ENCODE data around the gene ZFR2.
"Not testable (repeated sequence)": the region's sequence is repeated elsewhere in the genome, so short reads cannot be mapped to it uniquely, and the experiment has no call there.

ZFR2 gene

DNA sequence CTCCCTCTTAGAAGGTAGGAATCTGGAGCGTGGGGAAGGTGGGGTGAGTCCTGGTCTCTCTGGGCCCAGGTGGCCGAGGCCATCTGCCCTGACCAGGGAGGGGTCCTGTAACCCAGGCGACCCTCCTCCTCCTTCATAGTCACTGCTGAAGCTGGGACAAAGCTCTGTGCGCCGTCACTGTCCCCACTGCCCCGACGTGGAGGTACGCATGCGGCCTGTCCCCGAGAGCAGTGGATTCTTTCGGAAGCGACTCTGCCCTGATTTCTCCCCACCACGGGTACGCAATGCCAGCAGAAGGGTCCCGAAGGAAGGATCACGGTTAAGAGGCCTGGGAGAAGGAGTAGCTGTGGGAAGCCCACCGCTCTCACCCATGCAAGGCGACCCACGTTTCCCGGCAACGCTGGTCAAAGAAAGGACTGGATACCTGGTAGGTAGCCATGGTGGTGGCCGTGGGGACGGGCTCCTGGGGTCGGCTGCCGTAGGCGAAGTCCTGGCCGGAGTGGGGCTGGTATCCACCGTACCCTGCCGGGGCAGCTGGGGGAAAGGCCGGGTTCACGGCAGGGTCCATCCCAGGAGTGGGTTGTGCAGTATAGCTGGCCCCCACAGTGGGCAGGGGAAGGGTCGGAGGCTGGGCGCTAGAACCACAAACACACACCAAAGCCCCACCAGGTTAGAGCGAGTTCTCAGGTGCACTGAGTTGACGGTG, 34.3 kb downstream of the ZFR2 start:
- no peak for DNase-seq

DNA sequence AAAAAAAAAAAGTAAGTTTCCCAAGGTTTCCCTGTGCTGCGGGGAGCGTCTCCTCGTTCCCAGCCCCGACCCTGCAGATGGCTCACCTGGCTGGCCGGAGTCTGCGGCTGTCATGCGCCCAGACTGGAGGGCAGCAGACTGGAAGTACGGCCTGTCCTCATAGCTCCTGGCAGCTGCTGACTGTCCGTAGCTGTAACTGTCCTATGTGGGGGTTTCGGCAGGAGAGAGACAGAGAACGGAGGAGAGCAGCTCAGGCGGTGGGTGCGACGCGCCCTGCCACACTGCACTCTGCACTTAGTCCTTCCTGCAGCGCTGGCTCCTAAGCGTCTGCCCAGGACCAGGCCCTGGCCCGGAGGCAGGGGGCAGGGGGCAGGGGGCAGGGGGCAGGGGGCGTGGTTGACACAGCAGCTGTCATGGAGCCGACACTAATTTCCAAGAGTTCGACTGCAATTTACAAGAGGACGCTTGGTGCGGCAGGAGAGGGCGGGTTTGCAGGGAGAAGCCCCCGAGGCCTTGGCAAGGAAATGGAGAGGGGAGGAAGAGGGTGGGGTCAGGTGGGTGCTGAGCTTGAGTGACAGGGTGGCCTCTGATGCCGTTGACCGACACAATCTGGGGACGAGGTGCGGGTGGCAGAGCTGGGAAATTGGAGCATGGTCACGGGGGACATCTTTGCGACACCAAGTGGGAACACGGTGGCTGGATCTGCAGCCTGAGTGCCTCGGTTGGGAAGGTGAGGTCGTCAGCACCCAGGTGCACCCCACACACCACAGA, 35.1 kb downstream of the ZFR2 start:
- no peak for DNase-seq

DNA sequence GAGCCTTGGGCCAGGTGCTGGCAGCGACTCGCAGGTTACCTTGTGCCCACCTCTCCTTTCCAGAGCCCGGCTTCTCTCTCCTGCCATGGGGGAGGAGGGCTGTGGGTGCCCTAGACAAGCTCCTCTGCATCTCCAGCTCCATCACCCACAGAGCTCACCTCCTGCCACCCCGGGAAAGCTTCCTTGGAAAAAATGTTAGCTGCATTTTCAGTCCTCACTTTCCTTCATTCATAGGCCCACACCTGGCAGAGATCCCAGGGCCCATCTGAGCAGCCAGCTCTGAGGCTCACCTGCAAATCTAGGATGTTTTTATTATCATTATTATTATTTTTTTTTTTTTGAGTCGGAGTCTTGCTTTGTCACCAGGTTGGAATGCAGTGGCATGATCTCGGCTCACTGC, 36.8 kb downstream of the ZFR2 start:
- no peak for DNase-seq

DNA sequence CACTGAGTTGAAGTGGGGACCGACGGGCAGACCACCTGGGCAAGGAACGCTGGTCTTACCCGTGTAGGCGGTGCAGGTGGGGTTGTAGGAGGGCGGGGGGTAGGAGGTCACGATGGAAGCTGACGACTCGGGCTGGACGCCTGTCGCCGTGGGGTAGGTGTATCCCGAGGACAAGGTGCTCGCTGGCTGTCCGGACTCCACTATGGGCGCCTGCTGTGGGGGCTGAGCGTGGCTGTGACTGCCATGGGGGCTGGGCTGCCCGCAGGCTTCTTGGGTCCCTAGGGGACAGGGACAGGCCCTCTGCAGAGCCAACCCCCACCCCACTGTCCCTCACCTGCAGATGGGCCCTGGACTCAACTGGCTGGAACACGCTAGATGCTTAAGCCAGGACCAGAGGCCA, 37.2 kb downstream of the ZFR2 start:
- DNase-seq = no peak

DNA sequence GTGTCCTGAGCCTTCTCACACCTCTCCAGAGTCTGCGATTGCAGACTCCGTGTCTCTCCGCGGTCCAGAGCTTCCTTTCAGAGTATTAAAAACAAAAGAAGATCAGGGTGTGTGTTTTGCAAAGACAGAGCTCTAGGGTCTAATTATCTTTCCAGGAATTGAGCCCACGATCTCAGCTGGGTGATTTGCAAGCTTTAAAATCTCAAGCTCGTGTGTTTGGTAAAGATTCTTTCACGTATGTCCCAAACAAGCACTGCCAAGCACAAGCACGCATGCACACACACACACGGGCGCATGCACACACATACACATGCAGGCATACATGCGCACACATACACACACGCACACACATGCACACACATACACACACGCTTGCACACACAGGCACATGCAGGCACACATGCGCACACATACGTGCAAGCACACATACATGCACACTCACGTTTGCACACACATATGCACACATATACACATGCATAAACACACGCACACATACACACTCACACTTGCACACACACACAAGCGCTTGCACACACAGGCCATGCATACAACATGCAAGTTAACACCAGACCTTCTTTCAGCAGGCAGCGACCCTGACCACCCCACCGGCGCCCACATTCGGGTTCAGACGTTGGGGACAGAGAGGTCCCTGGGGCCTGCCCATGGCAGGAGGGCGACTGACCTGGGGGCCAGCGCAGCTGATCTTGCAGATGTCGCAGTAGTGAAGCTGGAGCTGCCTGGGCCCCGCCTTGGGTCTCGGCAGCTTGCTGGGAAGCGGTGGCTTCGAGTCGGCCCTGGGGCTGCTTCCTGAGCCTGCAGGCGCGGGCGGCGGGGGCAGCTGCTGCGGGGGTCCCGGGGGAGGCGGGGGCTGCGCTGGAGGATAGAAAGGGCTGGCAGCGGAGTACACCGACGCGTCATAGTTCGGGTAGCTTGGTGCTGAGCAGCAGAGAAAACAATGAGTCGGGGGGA, 37.9 kb downstream of the ZFR2 start:
- DNase-seq = no peak

GRCh38 chr19:3827306-3827705, 41.5 kb downstream of the ZFR2 start:
- DNase-seq = no peak

DNA sequence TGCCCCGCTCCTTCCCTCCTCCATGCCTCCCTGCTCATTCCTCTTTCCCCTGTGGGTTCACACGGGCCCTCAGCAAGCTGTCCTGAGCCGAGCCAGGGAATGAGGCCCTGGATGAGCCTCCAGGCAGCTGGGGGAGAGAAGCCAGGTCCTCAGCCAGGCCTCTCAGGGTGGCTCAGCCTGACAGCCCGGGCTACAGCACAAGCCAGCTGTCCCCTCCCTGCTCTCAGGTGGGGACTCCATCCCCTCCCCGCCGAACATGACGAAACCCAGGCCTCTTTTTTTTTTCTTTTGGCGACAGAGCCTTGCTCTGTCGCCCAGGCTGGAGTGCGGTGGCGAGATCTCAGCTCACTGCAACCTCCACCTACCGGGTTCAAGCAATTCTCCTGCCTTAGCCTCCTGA, 42.7 kb downstream of the ZFR2 start:
- no peak for DNase-seq

- no peak for DNase-seq
These were observed 43.4 kb downstream of the ZFR2 start for GRCh38 chr19:3825286-3825956.

- DNase-seq = no peak
These were observed 45.5 kb downstream of the ZFR2 start for GRCh38 chr19:3823350-3823713.

- no peak for DNase-seq
These were observed 46.0 kb downstream of the ZFR2 start for GRCh38 chr19:3822683-3823349.

GRCh38 chr19:3821857-3822364, 46.9 kb downstream of the ZFR2 start:
- peak; percentile 91 for DNase-seq

GRCh38 chr19:3821156-3821555, 47.7 kb downstream of the ZFR2 start:
- DNase-seq = no peak

- DNase-seq = no peak
These were observed 48.8 kb downstream of the ZFR2 start for GRCh38 chr19:3819989-3820388.

- no peak for DNase-seq
These were observed 49.9 kb downstream of the ZFR2 start for GRCh38 chr19:3818918-3819317.

- DNase-seq = no peak
These were observed 50.4 kb downstream of the ZFR2 start for GRCh38 chr19:3818466-3818865.

GRCh38 chr19:3817761-3818160, 51.1 kb downstream of the ZFR2 start:
- DNase-seq = no peak

DNA sequence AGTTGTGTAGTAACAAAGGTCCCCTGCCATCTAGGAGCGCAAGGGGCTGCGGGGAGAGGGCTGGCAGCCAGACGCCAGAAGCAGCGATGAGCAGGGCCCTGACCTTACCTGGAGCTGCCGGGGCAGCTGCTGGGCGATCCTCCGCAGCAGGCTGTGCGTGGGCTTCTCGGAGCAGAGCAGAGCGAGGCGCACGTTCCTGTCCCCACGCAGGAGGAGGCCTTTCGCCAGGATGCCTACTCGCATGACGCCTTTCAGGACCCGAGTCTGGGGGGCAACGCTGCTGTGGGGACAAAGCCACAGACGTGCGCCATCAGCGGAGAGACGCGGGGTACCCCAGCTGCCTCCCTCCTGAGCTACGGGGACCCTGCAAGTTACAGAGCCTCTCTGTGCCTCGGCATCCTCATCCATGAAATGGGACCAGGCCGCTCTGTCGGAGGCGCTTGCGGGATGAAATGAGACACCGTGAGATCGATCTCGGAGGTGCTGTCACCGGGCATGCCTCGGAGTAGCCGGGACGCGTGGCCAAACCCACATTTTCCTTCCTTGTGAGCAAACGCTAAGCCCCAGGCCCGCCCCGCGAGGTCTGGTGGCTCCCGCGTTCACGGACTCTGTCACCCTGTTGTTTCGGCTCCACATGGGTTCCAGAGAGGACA, 52.1 kb downstream of the ZFR2 start:
- no peak for DNase-seq

- not testable (repeated sequence) for DNase-seq
These were observed 52.7 kb downstream of the ZFR2 start for GRCh38 chr19:3816148-3816547.

- DNase-seq = no peak
These were observed 54.2 kb downstream of the ZFR2 start for GRCh38 chr19:3814648-3815047.

DNA sequence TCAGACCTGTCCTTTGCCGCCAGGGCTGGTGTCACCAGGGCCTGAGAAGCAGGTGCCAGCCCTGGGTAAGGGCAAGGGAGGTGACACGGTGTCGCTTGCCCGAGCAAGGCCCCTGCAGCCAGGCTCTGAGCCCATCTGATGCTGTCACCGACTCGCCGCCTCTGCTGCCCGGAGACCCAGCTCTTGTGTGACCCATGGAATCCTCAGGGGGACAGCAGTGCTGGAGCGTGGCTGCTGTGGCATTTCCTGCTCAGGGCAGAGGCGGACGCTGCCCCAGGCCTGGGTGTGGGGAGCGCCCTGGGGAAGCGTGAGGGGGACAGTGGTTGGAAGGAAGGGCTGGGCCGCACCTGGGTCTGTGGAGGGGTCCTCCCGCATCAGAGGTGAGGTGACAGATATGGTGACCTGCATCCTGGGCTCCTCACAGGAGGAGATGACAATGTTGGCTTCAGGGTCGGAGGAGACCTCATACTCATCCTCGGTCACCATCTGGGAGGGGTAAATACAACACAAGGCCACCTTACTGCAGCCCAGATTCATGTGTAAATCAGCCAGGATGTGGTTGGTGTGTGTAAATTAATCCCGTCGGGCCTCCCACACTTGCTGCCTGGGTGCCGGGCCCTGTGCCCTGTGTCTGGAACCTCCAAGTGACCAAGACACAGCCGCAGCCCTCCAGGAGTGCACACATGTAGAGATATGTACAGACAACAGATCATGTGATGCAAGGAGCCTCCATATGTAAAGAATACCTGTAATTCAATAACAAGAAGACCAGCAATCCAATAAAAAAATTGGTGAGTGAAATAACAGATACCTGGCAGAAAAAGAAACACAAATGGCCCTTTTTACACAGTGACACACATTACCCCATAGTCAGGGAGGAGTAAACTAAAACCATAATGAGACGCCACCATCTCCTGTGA, 55.1 kb downstream of the ZFR2 start:
- DNase-seq = peak; percentile 39
